HEK293 (cell line): Measurements from ENCODE around the gene SLC16A1.

ENCODE experiments used
- CTCF ChIA-PET: fragments of 350-600 bp; formaldehyde crosslinking; extraction: SDS; loops from one replicate; lab custom pipeline; 2021; ENCODE audit warnings: antibody characterized with exemption; lab: Yijun Ruan, JAX
- POLR2A ChIA-PET: fragments of 300-600 bp; formaldehyde crosslinking; extraction: SDS; loops from one replicate; lab custom pipeline; 2020; ENCODE audit warnings: antibody characterized with exemption, inconsistent platforms; lab: Yijun Ruan, JAX
- H3K27ac ChIP-seq: fragments of 200-500 bp; sonication (Bioruptor generic); 2 replicates; pipeline ENCODE4 v1.5.1; 2014; ENCODE audit warnings: low read depth, low read length, control low read depth, inconsistent platforms; ENCODE audit errors: extremely low read depth
- H3K36me3 ChIP-seq, 2 experiments: fragments of 200-500 bp in 1 of 2; sonication (Bioruptor generic) in 1 of 2; 1 replicate in 1 of 2; 2 replicates in 1 of 2; pipeline ENCODE4 v1.5.1; 2014 to 2017; ENCODE audit warnings: inconsistent platforms in 2 of 2, low read length in 2 of 2; ENCODE audit not compliant: control insufficient read depth in 2 of 2, insufficient read depth in 1 of 2
- H3K4me1 ChIP-seq: fragments of 200-500 bp; sonication (Bioruptor generic); 2 replicates; pipeline ENCODE4 v1.5.1; 2014; ENCODE audit warnings: mild to moderate bottlenecking, low read length, inconsistent platforms; ENCODE audit not compliant: control insufficient read depth, insufficient read depth
- H3K4me3 ChIP-seq: 2 replicates; pipeline ENCODE4 v1.5.1; 2011; ENCODE audit warnings: low read depth, mild to moderate bottlenecking, control low read depth, low read length, moderate library complexity
- H3K9me3 ChIP-seq: fragments of 200-500 bp; sonication (Bioruptor generic); 2 replicates; pipeline ENCODE4 v1.5.1; 2014; ENCODE audit warnings: low read depth, low read length, inconsistent platforms; ENCODE audit not compliant: control insufficient read depth, insufficient read depth
- EGR2 ChIP-seq: fragments of 450-650 bp; formaldehyde crosslinking; IDR thresholded peaks from 2 replicates; pipeline ENCODE4 v1.5.1; 2016; ENCODE audit warnings: low read depth, missing biosample characterization, missing genetic modification characterization
- GFI1B ChIP-seq: fragments of 450-650 bp; formaldehyde crosslinking; IDR thresholded peaks from 2 replicates; pipeline ENCODE4 v1.5.1; 2016; ENCODE audit warnings: missing biosample characterization, missing genetic modification characterization
- KLF10 ChIP-seq: fragments of 450-650 bp; IDR thresholded peaks from 2 replicates; pipeline ENCODE4 v1.5.1; 2018; ENCODE audit warnings: missing biosample characterization, mild to moderate bottlenecking, missing genetic modification characterization
- KLF16 ChIP-seq: fragments of 450-650 bp; formaldehyde crosslinking; IDR thresholded peaks from 2 replicates; pipeline ENCODE4 v1.5.1; 2017; ENCODE audit warnings: missing biosample characterization, missing genetic modification characterization
- KLF8 ChIP-seq: fragments of 450-650 bp; formaldehyde crosslinking; IDR thresholded peaks from 2 replicates; pipeline ENCODE4 v1.5.1; 2016; ENCODE audit warnings: missing biosample characterization, missing genetic modification characterization
- OVOL3 ChIP-seq: fragments of 450-650 bp; formaldehyde crosslinking; IDR thresholded peaks from 2 replicates; pipeline ENCODE4 v1.5.1; 2016; ENCODE audit warnings: missing biosample characterization, missing genetic modification characterization
- SCRT2 ChIP-seq: fragments of 450-650 bp; formaldehyde crosslinking; IDR thresholded peaks from 2 replicates; pipeline ENCODE4 v1.5.1; 2016; ENCODE audit warnings: missing biosample characterization, missing genetic modification characterization
- SP3 ChIP-seq: fragments of 450-650 bp; formaldehyde crosslinking; IDR thresholded peaks from 2 replicates; pipeline ENCODE4 v1.5.1; 2016; ENCODE audit warnings: missing biosample characterization, missing genetic modification characterization
- ZBTB20 ChIP-seq: fragments of 450-650 bp; formaldehyde crosslinking; IDR thresholded peaks from 2 replicates; pipeline ENCODE4 v1.5.1; 2016; ENCODE audit warnings: missing biosample characterization, missing genetic modification characterization
- ZFP3 ChIP-seq: fragments of 450-650 bp; formaldehyde crosslinking; IDR thresholded peaks from 2 replicates; pipeline ENCODE4 v1.5.1; 2016; ENCODE audit warnings: low read depth, missing biosample characterization, missing genetic modification characterization
- ZFP37 ChIP-seq: fragments of 450-650 bp; formaldehyde crosslinking; IDR thresholded peaks from 2 replicates; pipeline ENCODE4 v1.5.1; 2016; ENCODE audit warnings: missing biosample characterization, missing genetic modification characterization
- ZNF112 ChIP-seq: fragments of 450-650 bp; formaldehyde crosslinking; IDR thresholded peaks from 2 replicates; pipeline ENCODE4 v1.5.0; 2017; ENCODE audit warnings: missing biosample characterization, missing genetic modification characterization
- ZNF114 ChIP-seq: fragments of 450-650 bp; formaldehyde crosslinking; IDR thresholded peaks from 2 replicates; pipeline ENCODE4 v1.5.0; 2017; ENCODE audit warnings: missing biosample characterization, missing genetic modification characterization
- ZNF19 ChIP-seq: fragments of 450-650 bp; formaldehyde crosslinking; IDR thresholded peaks from 2 replicates; pipeline ENCODE4; 2016; ENCODE audit warnings: missing biosample characterization, missing genetic modification characterization, low read depth
- ZNF335 ChIP-seq: fragments of 450-650 bp; formaldehyde crosslinking; conservative IDR thresholded peaks from 2 replicates; pipeline ENCODE4 v1.5.1; 2016; ENCODE audit warnings: missing biosample characterization, missing genetic modification characterization
- ZNF354C ChIP-seq: fragments of 450-650 bp; formaldehyde crosslinking; IDR thresholded peaks from 2 replicates; pipeline ENCODE4 v1.5.1; 2016; ENCODE audit warnings: missing biosample characterization, missing genetic modification characterization, low read depth, borderline replicate concordance
- ZNF391 ChIP-seq: fragments of 450-650 bp; formaldehyde crosslinking; IDR thresholded peaks from 2 replicates; pipeline ENCODE4 v1.5.1; 2016; ENCODE audit warnings: low read depth, missing biosample characterization, missing genetic modification characterization, borderline replicate concordance
- ZNF555 ChIP-seq: fragments of 450-650 bp; formaldehyde crosslinking; conservative IDR thresholded peaks from 2 replicates; pipeline ENCODE4 v1.5.1; 2017; ENCODE audit warnings: missing biosample characterization, mild to moderate bottlenecking, missing genetic modification characterization, inconsistent platforms
- ZNF677 ChIP-seq: fragments of 450-650 bp; IDR thresholded peaks from 2 replicates; pipeline ENCODE4 v1.5.0; 2018; ENCODE audit warnings: missing biosample characterization, mild to moderate bottlenecking, missing genetic modification characterization, moderate library complexity
- ZNF701 ChIP-seq: fragments of 450-650 bp; formaldehyde crosslinking; IDR thresholded peaks from 2 replicates; pipeline ENCODE4 v1.5.1; 2016; ENCODE audit warnings: missing biosample characterization, missing genetic modification characterization
- ZNF76 ChIP-seq: fragments of 450-650 bp; formaldehyde crosslinking; IDR thresholded peaks from 2 replicates; pipeline ENCODE4; 2016; ENCODE audit warnings: low read depth, missing biosample characterization, missing genetic modification characterization, borderline replicate concordance
- ZSCAN30 ChIP-seq: fragments of 450-650 bp; IDR thresholded peaks from 2 replicates; pipeline ENCODE4 v1.5.1; 2018; ENCODE audit warnings: missing biosample characterization, mild to moderate bottlenecking, missing genetic modification characterization, moderate library complexity
- TF ChIP-seq, protein P1 (sequence below): fragments of 450-650 bp; formaldehyde crosslinking; IDR thresholded peaks from 2 replicates; pipeline ENCODE4 v1.5.1; 2016; ENCODE audit warnings: missing biosample characterization, missing genetic modification characterization
- TF ChIP-seq, protein P2 (sequence below): fragments of 450-650 bp; formaldehyde crosslinking; IDR thresholded peaks from 2 replicates; pipeline ENCODE4 v1.5.1; 2016; ENCODE audit warnings: missing biosample characterization, missing genetic modification characterization
- TF ChIP-seq, protein P3 (sequence below): fragments of 450-650 bp; formaldehyde crosslinking; IDR thresholded peaks from 2 replicates; pipeline ENCODE4 v1.5.0; 2017; ENCODE audit warnings: missing biosample characterization, missing genetic modification characterization, borderline replicate concordance
- TF ChIP-seq, protein P4 (sequence below): fragments of 450-650 bp; formaldehyde crosslinking; IDR thresholded peaks from 2 replicates; pipeline ENCODE4 v1.5.1; 2016; ENCODE audit warnings: missing biosample characterization, missing genetic modification characterization

SLC16A1 gene

DNA sequence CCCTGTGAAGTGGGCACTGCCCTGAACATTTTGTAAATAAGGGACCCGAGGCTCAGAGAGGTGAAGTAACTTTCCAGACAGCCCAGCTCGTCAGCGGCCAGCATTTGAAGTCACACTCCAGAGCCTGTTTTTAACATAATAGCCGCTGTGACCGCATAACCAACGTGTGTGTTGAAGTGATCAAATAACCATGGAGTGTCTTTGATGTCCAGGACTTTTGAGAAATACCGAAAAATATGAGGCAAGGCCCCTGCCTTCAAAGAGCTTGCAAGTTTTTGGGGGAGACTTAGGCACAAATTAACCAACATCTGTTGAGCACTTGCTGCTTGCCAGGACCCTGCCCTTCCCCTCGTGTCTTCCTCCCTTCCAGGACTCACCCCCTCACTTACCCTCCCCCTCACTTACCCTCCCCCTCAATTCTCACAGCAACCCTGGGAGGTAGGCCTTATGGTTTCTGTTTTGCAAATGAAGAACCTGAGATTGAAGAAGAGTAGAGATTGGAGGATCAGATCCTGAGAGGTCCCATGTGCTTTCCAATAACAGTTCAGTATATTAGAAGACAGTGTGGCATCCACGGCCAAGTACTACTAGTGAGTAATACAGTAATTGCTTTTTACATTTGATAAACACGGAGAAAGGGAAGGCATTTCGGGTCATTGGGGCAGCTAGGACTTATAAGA is 1.3 kb upstream of the SLC16A1 start (continued):
- no peak for TF ChIP-seq ZNF112 (tag by site-specific recombination)
- peak; percentile 57; the same call in 1 of the 2 replicates for TF ChIP-seq SP3
- no peak for TF ChIP-seq ZFP3
- TF ChIP-seq ZNF76: peak; percentile 51; the same call in 1 of the 2 replicates
- TF ChIP-seq ZNF677 (tag by site-specific recombination): no peak
- no peak for TF ChIP-seq ZNF555 (tag by site-specific recombination)
- TF ChIP-seq SCRT2 (tag by site-specific recombination): peak; percentile 78
- 0 out of 2 replicates have a peak, but pooled peaks have one; percentile 10 for TF ChIP-seq KLF16 (tag by site-specific recombination)
- TF ChIP-seq EGR2 (tag by site-specific recombination): peak; percentile 91
- 0 out of 2 replicates have a peak, but pooled peaks have one; percentile 16 for TF ChIP-seq KLF10
- peak; percentile 62; the same call in 1 of the 2 replicates for TF ChIP-seq GFI1B (tag by site-specific recombination)
- peak; percentile 22; the same call in 1 of the 2 replicates for TF ChIP-seq KLF8 (tag by site-specific recombination)
- no peak for TF ChIP-seq ZFP37 (tag by site-specific recombination)
- peak; percentile 30; the same call in 1 of the 2 replicates for TF ChIP-seq ZSCAN30 (tag by site-specific recombination)

DNA sequence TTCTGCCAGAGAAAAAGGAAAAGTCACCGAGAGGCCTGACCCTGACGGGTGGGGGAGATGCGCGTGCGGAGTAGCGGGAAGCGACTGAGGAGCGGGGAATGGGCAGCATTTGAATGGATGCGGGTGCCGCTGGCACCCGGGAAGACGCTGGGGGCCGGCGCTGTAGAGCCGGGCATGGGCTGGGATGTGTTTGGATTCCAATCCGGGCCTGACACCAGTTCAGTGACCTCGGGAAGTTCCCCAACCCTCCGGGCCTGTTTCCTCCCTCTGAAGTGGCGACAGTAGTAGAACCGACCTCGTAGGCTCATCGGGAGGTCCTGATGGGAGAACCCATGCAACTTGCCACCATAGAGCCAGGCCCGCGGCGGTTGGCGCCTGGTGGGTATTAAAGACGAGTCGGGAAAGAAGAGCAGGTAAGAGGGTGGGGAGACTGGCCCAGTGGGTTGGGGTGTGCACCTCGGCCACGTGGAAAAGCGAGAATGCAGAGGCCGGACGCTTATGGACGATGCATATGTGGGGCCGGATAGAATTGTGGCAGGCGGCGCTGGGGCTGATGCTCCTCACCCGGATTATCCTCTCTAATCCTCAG is 642 bp upstream of the SLC16A1 start:
- H3K4me3 ChIP-seq: peak overlapping the region; percentile 88
- ChIA-PET CTCF (interaction anchor here (0.6 to 2.0 kb wide), 9 partner anchors 36 to 241 kb away, joined by 3 to 7 read pairs (median 4); partner anchors contain the start of genes LRIG2 and PPM1J), POLR2A (interaction anchor here (0.7 to 1.9 kb wide), 19 partner anchors 10 to 258 kb away, joined by 3 to 19 read pairs (median 4); partner anchors contain the start of gene LRIG2)
- H3K36me3 ChIP-seq: peaks cover 9 to 24% of the 10 kb centered on the region in 2 experiments; a peak in 2 of 3 replicates
- no peaks in the 10 kb centered on the region for H3K9me3 ChIP-seq
- H3K27ac ChIP-seq: peak overlapping the region; percentile 86
- H3K4me1 ChIP-seq: no peaks in the 10 kb centered on the region
- TF ChIP-seq OVOL3 (tag by site-specific recombination) (no peak), ZNF19 (tag by site-specific recombination) (no peak), ZNF391 (tag by site-specific recombination) (0 out of 2 replicates have a peak, but pooled peaks have one; percentile 38), ZNF354C (tag by site-specific recombination) (no peak), ZBTB20 (tag by site-specific recombination) (peak; percentile 5; the same call in 1 of the 2 replicates), ZNF114 (tag by site-specific recombination) (no peak), ZNF701 (tag by site-specific recombination) (no peak), ZNF335 (peak; percentile 56)
- TF ChIP-seq, protein P1, sequence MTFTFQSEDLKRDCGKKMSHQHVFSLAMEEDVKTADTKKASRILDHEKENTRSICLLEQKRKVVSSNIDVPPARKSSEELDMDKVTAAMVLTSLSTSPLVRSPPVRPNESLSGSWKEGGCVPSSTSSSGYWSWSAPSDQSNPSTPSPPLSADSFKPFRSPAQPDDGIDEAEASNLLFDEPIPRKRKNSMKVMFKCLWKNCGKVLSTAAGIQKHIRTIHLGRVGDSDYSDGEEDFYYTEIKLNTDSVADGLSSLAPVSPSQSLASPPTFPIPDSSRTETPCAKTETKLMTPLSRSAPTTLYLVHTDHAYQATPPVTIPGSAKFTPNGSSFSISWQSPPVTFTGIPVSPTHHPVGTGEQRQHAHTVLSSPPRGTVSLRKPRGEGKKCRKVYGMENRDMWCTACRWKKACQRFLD: no peak
- TF ChIP-seq, protein P2, sequence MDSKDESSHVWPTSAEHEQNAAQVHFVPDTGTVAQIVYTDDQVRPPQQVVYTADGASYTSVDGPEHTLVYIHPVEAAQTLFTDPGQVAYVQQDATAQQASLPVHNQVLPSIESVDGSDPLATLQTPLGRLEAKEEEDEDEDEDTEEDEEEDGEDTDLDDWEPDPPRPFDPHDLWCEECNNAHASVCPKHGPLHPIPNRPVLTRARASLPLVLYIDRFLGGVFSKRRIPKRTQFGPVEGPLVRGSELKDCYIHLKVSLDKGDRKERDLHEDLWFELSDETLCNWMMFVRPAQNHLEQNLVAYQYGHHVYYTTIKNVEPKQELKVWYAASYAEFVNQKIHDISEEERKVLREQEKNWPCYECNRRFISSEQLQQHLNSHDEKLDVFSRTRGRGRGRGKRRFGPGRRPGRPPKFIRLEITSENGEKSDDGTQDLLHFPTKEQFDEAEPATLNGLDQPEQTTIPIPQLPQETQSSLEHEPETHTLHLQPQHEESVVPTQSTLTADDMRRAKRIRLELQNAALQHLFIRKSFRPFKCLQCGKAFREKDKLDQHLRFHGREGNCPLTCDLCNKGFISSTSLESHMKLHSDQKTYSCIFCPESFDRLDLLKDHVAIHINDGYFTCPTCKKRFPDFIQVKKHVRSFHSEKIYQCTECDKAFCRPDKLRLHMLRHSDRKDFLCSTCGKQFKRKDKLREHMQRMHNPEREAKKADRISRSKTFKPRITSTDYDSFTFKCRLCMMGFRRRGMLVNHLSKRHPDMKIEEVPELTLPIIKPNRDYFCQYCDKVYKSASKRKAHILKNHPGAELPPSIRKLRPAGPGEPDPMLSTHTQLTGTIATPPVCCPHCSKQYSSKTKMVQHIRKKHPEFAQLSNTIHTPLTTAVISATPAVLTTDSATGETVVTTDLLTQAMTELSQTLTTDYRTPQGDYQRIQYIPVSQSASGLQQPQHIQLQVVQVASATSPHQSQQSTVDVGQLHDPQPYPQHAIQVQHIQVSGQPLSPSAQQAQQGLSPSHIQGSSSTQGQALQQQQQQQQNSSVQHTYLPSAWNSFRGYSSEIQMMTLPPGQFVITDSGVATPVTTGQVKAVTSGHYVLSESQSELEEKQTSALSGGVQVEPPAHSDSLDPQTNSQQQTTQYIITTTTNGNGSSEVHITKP: peak; percentile 47; the same call in 1 of the 2 replicates
- TF ChIP-seq, protein P3, sequence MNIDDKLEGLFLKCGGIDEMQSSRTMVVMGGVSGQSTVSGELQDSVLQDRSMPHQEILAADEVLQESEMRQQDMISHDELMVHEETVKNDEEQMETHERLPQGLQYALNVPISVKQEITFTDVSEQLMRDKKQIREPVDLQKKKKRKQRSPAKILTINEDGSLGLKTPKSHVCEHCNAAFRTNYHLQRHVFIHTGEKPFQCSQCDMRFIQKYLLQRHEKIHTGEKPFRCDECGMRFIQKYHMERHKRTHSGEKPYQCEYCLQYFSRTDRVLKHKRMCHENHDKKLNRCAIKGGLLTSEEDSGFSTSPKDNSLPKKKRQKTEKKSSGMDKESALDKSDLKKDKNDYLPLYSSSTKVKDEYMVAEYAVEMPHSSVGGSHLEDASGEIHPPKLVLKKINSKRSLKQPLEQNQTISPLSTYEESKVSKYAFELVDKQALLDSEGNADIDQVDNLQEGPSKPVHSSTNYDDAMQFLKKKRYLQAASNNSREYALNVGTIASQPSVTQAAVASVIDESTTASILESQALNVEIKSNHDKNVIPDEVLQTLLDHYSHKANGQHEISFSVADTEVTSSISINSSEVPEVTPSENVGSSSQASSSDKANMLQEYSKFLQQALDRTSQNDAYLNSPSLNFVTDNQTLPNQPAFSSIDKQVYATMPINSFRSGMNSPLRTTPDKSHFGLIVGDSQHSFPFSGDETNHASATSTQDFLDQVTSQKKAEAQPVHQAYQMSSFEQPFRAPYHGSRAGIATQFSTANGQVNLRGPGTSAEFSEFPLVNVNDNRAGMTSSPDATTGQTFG (tag by site-specific recombination): no peak
- TF ChIP-seq, protein P4, sequence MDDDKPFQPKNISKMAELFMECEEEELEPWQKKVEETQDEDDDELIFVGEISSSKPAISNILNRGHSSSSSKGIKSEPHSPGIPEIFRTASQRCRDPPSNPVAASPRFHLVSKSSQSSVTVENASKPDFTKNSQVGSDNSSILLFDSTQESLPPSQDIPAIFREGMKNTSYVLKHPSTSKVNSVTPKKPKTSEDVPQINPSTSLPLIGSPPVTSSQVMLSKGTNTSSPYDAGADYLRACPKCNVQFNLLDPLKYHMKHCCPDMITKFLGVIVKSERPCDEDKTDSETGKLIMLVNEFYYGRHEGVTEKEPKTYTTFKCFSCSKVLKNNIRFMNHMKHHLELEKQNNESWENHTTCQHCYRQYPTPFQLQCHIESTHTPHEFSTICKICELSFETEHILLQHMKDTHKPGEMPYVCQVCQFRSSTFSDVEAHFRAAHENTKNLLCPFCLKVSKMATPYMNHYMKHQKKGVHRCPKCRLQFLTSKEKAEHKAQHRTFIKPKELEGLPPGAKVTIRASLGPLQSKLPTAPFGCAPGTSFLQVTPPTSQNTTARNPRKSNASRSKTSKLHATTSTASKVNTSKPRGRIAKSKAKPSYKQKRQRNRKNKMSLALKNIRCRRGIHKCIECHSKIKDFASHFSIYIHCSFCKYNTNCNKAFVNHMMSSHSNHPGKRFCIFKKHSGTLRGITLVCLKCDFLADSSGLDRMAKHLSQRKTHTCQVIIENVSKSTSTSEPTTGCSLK: no peak
